Astrocyte (in vitro differentiated cells and primary cell): Measurements from ENCODE around the gene RAP1GAP. TPM values are rescaled to one million over a fixed set of nuclear protein-coding genes. Genes with fewer than 3 reads are reported as not detected.

Source experiments
- DNase-seq: peaks from one replicate; pipeline ENCODE4 v3.0.0-alpha.2; 2010; ENCODE audit warnings: low read depth
- FAIRE-seq: peaks from 2 replicates; lab custom pipeline; 2011; peaks lifted over from hg19 to GRCh38; lab: Jason Lieb, UNC
- H2AFZ ChIP-seq: 2 replicates; pipeline ENCODE4 v1.6.0; 2012; ENCODE audit warnings: low read depth, low read length, inconsistent platforms
- H3K27ac ChIP-seq: 2 replicates; pipeline ENCODE4 v1.5.1; 2011; ENCODE audit warnings: low read depth, low read length, inconsistent platforms
- H3K27me3 ChIP-seq: 2 replicates; pipeline ENCODE4 v1.6.0; 2011; ENCODE audit warnings: low read length, inconsistent platforms; ENCODE audit not compliant: insufficient read depth
- H3K36me3 ChIP-seq: 2 replicates; pipeline ENCODE4 v1.5.1; 2011; ENCODE audit warnings: low read length, inconsistent platforms; ENCODE audit not compliant: insufficient read depth
- H3K4me1 ChIP-seq: 2 replicates; pipeline ENCODE4 v1.5.1; 2011; ENCODE audit warnings: low read length, inconsistent platforms; ENCODE audit not compliant: insufficient read depth
- H3K4me2 ChIP-seq: 2 replicates; pipeline ENCODE4 v1.6.0; 2012; ENCODE audit warnings: low read length, inconsistent platforms
- H3K4me3 ChIP-seq: 2 replicates; pipeline ENCODE4 v1.5.1; 2011; ENCODE audit warnings: low read depth, mild to moderate bottlenecking, low read length, inconsistent platforms; ENCODE audit not compliant: insufficient read depth
- H3K79me2 ChIP-seq: 2 replicates; pipeline ENCODE4 v1.6.0; 2012; ENCODE audit warnings: mild to moderate bottlenecking, low read length, inconsistent platforms; ENCODE audit not compliant: insufficient read depth
- H3K9ac ChIP-seq: 2 replicates; pipeline ENCODE4 v1.6.0; 2012; ENCODE audit warnings: mild to moderate bottlenecking, low read length, inconsistent platforms
- H3K9me3 ChIP-seq: 2 replicates; pipeline ENCODE4 v1.5.1; 2012; ENCODE audit warnings: low read depth, mild to moderate bottlenecking, low read length, inconsistent platforms; ENCODE audit not compliant: insufficient read depth
- H4K20me1 ChIP-seq: 2 replicates; pipeline ENCODE4 v1.6.0; 2012; ENCODE audit warnings: low read length, inconsistent platforms; ENCODE audit not compliant: insufficient read depth
- H3K27ac Mint-ChIP-seq: one replicate; pipeline ENCODE4 v1.8.0; 2021; ENCODE audit warnings: mild to moderate bottlenecking, mixed read lengths; ENCODE audit not compliant: unreplicated experiment
- H3K27me3 Mint-ChIP-seq: one replicate; pipeline ENCODE4 v1.8.0; 2021; ENCODE audit warnings: low read depth, mixed read lengths; ENCODE audit not compliant: unreplicated experiment
- H3K36me3 Mint-ChIP-seq: one replicate; pipeline ENCODE4 v1.8.0; 2021; ENCODE audit warnings: low read depth, mixed read lengths; ENCODE audit not compliant: unreplicated experiment
- H3K4me1 Mint-ChIP-seq: one replicate; pipeline ENCODE4 v1.8.0; 2021; ENCODE audit warnings: low read depth, mixed read lengths; ENCODE audit not compliant: unreplicated experiment
- H3K4me3 Mint-ChIP-seq: one replicate; pipeline ENCODE4 v1.8.0; 2021; ENCODE audit warnings: mild to moderate bottlenecking, moderate library complexity, mixed read lengths; ENCODE audit not compliant: unreplicated experiment
- H3K9me3 Mint-ChIP-seq: one replicate; pipeline ENCODE4 v1.8.0; 2021; ENCODE audit warnings: mild to moderate bottlenecking, mixed read lengths; ENCODE audit not compliant: unreplicated experiment
- CTCF ChIP-seq: IDR thresholded peaks from 2 replicates; pipeline ENCODE4 v1.5.1; 2011; ENCODE audit warnings: low read depth, mild to moderate bottlenecking, inconsistent platforms, low read length, moderate library complexity; ENCODE audit not compliant: insufficient read depth
- EZH2 ChIP-seq: IDR thresholded peaks from 2 replicates; pipeline ENCODE4 v1.6.1; 2012; ENCODE audit warnings: mild to moderate bottlenecking, low read length, inconsistent platforms; ENCODE audit not compliant: insufficient read depth
- total RNA-seq: library from RNA; stranded (reverse); gene quantifications from 2 replicates; pipeline ENCODE4 v1.2.1, GENCODE V29; 2021

The RAP1GAP gene
- total RNA-seq, 1 donor from 2014 or later = 3.2 TPM

GRCh38 chr1:21594935-21595897 is 73.9 kb downstream of the RAP1GAP start:
- H3K36me3 Mint-ChIP-seq = peaks cover 3% of the 10 kb centered on the region
- no peak overlapping the region for H3K27ac ChIP-seq
- no peak overlapping the region for H3K4me2 ChIP-seq
- H3K27ac Mint-ChIP-seq = peak overlapping the region; percentile 53
- no peaks in the 10 kb centered on the region for H3K36me3 ChIP-seq
- no peak overlapping the region for H3K4me3 ChIP-seq
- H3K79me2 ChIP-seq = no peaks in the 10 kb centered on the region
- peaks cover 36% of the 10 kb centered on the region for H3K27me3 Mint-ChIP-seq
- FAIRE-seq (no peak), DNase-seq (no peak)
- peaks cover 7% of the 10 kb centered on the region for H3K27me3 ChIP-seq
- no peak overlapping the region for H3K4me3 Mint-ChIP-seq
- H3K4me1 Mint-ChIP-seq = no peaks in the 10 kb centered on the region
- H3K9me3 Mint-ChIP-seq = peaks cover 2% of the 10 kb centered on the region
- no peak overlapping the region for H3K9ac ChIP-seq
- H3K9me3 ChIP-seq = no peaks in the 10 kb centered on the region
- no peaks in the 10 kb centered on the region for H3K4me1 ChIP-seq
- H4K20me1 ChIP-seq = no peaks in the 10 kb centered on the region
- TF ChIP-seq CTCF = peak; percentile 80
- no peak for TF ChIP-seq EZH2
- no peak overlapping the region for H2AFZ ChIP-seq

GRCh38 chr1:21594501-21594900 is 74.7 kb downstream of the RAP1GAP start:
- Mint-ChIP-seq H3K27me3 (peaks cover 30% of the 10 kb centered on the region), H3K4me3 (no peak overlapping the region), H3K9me3 (peaks cover 2% of the 10 kb centered on the region), H3K4me1 (no peaks in the 10 kb centered on the region), H3K36me3 (peaks cover 3% of the 10 kb centered on the region), H3K27ac (no peak overlapping the region)
- Histone ChIP-seq H3K9me3 (no peaks in the 10 kb centered on the region), H3K4me1 (no peaks in the 10 kb centered on the region), H3K4me3 (no peak overlapping the region), H3K36me3 (no peaks in the 10 kb centered on the region), H3K27me3 (peaks cover 8% of the 10 kb centered on the region), H3K79me2 (no peaks in the 10 kb centered on the region), H3K9ac (no peak overlapping the region), H4K20me1 (no peaks in the 10 kb centered on the region), H3K27ac (no peak overlapping the region), H2AFZ (no peak overlapping the region), H3K4me2 (no peak overlapping the region)
- no peak for TF ChIP-seq CTCF
- no peak for TF ChIP-seq EZH2
- DNase-seq (no peak), FAIRE-seq (no peak)

- Mint-ChIP-seq H3K4me3 (no peak overlapping the region), H3K27ac (no peak overlapping the region), H3K27me3 (peaks cover 31% of the 10 kb centered on the region), H3K4me1 (no peaks in the 10 kb centered on the region), H3K36me3 (peaks cover 3% of the 10 kb centered on the region), H3K9me3 (peaks cover 5% of the 10 kb centered on the region)
- no peaks in the 10 kb centered on the region for H3K36me3 ChIP-seq
- H3K4me2 ChIP-seq = no peak overlapping the region
- no peak overlapping the region for H3K4me3 ChIP-seq
- no peak overlapping the region for H3K27ac ChIP-seq
- H3K79me2 ChIP-seq = no peaks in the 10 kb centered on the region
- TF ChIP-seq CTCF (no peak), EZH2 (no peak)
- no peak overlapping the region for H3K9ac ChIP-seq
- no peaks in the 10 kb centered on the region for H3K4me1 ChIP-seq
- no peaks in the 10 kb centered on the region for H4K20me1 ChIP-seq
- DNase-seq = no peak
- no peaks in the 10 kb centered on the region for H3K9me3 ChIP-seq
- H3K27me3 ChIP-seq = peaks cover 5% of the 10 kb centered on the region
- no peak overlapping the region for H2AFZ ChIP-seq
- FAIRE-seq = no peak
These were observed 75.9 kb downstream of the RAP1GAP start for GRCh38 chr1:21593231-21593630.
